ENCODE data around the gene PDIA5.
A peak's percentile ranks its signal among the peaks of the same experiment; 100 is the strongest.
"Not testable (repeated sequence)": the region's sequence is repeated elsewhere in the genome, so short reads cannot be mapped to it uniquely, and the experiment has no call there.

Gene PDIA5

DNA sequence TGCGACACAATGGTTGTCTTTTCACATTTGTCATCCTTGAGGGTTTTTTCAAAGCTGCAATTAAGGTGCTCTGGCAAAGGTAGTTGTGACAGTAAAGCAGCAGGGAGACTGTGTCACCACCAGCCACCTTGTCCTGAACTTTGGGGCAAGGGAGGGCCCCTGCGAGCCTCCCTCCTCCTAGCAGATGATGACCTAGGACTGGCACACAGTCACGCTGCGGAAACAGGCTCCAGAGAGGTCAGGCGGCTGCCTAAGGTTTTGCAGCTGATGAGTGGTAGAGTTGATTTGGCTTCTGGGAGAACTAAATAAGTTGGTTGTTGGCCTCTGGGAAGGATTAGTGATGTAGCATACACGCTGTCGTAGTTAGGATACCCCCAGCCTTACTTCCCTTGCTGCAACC is 62.7 kb downstream of the PDIA5 start:
- Histone ChIP-seq H3K4me3 (no peak overlapping the region), H3K27ac (no peak overlapping the region)

DNA sequence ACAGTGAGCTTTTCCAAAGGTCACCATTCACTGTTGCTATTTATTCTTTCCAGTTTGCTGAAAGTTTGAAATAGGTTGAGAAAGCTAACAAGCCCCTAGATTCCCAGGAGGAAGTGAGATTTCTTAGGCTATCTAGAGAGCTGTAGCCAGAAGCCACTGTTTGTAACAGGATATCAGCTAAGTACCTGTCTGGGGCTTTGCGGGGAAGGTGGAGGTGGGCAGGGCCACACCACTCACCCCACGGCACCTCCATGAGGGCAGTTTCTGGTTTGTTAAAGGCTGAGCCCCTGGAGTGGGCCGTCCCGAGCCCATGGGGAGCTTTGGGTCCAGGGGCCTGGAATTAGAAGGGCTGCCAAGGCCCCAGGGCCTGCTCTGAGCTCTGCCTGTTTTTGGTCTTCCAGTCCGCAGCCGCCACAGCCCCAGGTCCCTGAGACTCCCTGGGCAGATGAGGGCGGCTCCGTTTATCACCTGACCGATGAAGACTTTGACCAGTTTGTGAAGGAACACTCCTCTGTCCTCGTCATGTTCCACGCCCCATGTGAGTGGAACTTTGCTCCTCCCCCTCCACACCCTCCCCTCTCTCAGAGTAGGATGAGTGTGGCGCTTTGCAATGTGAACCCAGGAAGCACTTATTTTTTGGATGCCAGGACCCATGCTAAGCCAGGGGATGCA is 63.4 kb downstream of the PDIA5 start:
- Histone ChIP-seq H3K27ac (no peak overlapping the region), H3K4me3 (no peak overlapping the region)

DNA sequence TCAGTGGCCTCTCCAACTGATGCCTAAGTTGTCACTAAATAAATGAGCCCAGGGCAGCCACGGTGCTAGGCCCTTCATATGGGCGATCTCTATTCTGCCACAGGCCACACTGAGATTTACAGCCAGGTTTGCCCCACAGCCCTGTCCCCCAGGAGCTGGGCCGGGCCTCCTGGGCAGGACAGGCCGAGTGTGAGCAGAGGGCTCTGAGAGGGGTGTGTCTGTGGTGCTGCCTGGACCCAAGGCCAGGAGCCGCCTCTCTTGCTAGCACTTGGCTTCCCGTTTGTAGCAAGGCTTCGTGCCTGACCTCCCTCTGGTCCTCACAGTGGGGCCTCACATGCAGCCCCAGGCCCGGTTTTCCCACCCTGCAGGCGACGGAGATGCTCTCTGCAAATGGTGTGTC is 67.8 kb downstream of the PDIA5 start:
- Histone ChIP-seq H3K4me3 (no peak overlapping the region), H3K27ac (no peak overlapping the region)

DNA sequence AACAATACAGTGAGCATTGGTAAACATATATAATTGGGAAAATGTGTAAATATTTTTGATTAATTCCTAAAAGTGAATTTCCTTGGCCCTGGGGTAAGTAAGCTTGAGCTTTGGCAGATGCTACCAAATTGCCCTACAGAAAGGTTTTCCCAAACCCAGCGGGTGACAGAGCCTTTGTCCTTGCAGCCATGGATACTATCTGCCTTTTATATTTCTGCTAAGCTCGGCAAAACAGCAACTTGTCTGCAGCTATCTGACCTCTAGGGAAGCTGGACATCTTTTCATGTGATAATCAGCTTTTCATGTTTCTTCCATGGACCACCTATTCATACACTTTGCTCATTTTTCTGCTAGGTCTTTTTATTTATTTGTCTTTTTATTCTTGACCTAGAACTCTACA is 70.2 kb downstream of the PDIA5 start:
- no peak overlapping the region for H3K4me3 ChIP-seq

DNA sequence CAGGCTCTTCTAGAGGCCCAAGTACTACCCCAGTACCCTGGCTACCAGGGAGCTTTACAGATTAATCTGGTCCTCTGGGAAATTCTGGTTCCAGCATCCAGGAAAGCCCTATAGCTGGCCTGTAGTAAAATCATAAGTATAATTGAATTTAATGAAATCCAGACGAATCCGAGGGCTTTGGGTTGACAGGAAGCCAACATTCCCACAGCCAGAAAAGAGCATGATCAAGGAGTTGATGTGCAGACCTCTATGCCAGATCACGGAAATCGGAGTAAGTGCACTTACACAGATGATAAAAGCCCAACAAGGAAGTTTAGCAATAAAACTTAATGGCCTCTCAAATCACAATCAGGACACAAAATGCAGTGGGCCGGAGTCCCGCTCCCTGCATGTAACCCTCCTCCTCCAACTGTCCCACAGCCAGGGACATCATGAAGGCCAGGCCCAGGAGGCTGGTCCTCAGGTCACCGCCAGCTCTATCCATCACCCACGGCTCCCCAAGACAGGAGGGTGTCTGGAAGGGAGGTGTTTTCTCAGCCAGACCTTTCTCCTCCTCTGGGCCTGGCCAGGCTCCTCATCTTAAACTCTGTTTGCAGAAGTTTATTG is 72.1 kb downstream of the PDIA5 start:
- Histone ChIP-seq H3K4me3 (no peak overlapping the region), H3K27ac (no peak overlapping the region)

More for the DNA sequence above, 70.2 kb downstream of the PDIA5 start:
- no peak overlapping the region for H3K27ac ChIP-seq

DNA sequence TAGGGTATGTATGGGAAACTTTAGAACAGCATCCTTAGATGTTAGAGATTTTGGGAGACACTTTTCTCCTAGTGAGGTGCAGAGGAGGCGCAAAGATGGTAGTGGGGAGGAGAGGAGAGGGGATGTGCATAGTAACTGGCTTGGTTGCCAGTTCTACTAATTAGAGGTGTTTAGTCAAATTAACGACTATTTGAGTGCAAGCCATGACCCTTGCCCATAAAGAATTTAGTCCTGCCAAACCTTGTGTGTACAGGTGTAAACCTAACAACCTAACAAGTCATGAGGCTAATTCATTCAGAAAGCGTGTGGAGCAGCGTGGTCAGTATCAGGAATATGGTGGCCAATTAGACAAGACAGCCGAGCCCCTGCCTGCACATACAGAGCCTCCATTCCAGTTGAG is 72.7 kb downstream of the PDIA5 start:
- H3K27ac ChIP-seq: no peak overlapping the region
- H3K4me3 ChIP-seq: no peak overlapping the region

DNA sequence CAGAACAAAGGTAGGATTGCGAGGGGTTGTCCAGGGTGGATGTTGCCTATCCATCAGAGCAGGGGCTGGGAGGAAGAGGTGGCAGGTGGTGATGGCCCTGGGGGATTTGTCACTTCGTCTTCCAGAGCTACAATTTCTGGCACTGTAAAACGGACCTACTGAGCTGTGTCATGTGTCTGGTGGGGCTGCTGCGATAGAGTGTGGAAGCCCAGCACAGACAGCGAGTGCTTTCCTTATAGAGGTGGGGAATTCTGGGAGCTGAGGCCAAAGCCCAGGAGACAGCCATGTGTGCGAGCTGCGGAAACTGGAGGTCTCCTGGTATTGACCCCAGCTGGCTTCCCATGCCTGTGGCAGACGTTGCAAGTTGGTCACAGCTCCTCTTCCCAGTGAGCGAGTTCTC is 73.7 kb downstream of the PDIA5 start:
- no peak overlapping the region for H3K27ac ChIP-seq
- H3K4me3 ChIP-seq: no peak overlapping the region

DNA sequence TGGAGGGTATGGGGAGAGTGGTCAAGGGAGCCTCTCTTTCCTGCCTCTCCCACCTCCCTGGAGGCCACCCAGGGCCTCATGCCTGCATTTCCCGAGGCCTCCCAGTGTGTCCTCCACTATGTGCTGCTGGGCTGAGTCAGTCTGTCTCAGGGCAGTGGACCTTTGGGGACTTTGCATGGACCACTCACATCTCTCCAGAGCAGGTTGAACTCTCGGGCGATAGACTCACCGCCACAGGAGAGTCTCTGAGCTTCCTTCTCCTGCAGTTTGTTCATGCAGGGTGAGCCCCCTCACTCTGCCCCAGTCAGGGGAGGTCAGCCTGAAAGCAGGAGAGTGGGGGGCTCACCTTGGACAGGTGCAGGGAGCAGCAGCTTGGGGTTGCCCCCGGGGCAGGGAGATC is 74.5 kb downstream of the PDIA5 start:
- Histone ChIP-seq H3K4me3 (no peak overlapping the region), H3K27ac (no peak overlapping the region)

DNA sequence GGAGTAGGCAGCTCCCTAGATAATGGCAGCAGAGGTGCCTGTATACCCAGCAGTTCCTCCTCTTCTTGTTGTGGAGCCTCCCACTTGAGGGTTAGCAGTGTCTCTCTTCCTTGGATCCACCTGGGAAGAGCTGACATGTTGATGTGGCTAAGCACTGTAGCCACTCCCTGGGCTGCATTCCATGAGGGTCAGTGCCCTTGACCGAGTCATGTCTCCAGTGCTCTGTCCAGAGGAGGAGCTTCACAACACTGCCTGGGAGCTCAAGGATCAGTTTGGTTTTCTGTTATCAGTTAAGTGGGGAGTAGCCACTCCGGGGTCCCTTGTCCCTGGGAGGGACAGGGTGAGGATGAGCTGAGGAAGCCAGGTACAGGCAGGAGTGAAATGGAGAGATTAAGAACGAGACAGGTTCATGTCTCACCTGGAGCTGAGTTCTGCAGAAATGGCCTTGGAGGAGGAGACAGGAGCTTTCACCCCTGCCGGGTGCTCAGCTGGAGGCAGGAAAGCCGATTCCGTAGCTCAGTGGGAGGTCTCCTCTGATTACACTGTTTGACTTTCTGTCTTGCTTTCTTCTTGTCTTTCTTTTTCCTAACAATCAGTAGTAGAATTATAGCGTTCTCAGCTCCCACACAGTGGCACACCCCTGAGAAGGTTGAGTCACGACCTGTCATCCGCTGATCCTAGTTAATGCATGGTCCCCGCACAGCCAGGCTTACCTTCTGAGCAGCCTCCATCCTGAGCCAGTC is 77.0 kb downstream of the PDIA5 start:
- H3K27ac ChIP-seq: no peak overlapping the region
- no peak overlapping the region for H3K4me3 ChIP-seq

DNA sequence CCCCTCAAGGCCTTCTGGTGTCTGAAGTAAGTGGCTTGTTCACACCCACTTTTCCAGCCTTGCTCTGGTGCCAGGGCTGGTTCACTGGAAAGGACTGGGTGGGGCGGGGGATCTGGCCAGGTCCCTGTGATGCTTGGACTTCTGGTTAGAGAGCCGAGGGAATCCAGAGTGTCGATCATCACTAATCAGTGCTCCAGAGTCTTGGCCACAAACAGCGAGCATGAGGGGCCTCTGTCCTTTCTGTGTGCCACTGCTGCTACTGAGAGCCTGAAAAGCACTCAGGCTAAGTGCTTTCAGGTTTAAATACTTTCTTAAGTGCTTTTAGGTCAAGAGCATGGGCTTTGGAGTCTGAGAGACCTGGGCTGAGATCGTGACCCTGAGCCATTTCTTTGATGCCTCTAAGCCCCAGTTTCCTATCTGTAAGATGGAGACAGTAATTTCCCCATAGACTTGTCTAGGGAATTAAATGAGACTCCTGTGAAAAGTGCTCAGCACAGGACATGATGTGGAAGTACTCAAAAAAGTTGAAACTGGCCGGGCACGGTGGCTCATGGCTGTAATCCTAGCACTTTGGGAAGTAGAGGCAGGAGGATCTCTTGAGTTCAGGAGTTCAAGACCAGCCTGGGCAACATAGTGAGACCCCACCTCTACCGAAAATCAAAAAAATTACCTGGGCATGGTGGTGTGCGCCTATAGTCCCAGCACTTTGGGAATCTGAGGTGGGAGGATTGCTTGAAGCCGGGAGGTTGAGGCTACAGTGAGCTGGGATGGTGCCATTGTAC is 81.1 kb downstream of the PDIA5 start:
- Histone ChIP-seq H3K4me3 (no peak overlapping the region), H3K27ac (no peak overlapping the region)

DNA sequence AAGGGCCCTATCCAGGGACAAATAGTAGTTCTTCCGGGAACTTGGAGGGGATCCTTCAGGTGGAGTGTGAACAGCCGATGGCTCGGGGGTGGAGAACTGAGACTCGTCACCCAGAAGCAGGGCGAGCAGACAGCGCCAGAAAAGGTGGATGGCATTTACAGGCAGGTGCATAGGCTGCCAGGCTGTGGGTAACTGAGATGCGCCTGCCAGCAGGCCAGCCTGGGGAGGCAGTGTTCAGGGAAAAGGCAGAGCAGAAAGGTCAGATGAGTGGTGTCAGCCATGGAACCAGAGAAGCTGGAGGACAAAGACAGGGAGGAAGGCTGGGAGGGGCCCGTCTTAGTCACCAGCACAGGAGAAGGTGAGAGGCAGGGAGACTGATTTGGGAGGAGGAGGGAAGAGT is 81.9 kb downstream of the PDIA5 start:
- H3K27ac ChIP-seq: no peak overlapping the region
- H3K4me3 ChIP-seq: no peak overlapping the region

DNA sequence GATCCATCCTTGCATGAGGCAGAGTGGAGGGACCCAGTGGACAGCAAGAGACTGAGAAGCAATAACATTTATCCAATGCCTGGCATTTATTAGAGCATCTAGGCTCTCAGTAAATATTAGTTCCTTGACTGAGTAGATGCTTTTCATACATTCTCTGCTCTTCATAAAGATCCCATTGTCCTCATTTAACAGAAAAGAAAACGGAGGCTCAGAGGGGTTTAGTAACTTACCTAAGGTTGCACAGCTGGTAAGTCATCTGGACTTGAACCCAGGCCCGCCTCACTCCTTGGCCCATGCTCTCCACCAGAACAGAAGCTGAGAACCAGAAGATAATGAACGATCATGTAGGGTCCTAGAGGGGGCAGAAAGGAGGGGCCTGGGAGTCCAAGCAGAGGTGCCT is 82.7 kb downstream of the PDIA5 start:
- Histone ChIP-seq H3K27ac (no peak overlapping the region), H3K4me3 (no peak overlapping the region)

DNA sequence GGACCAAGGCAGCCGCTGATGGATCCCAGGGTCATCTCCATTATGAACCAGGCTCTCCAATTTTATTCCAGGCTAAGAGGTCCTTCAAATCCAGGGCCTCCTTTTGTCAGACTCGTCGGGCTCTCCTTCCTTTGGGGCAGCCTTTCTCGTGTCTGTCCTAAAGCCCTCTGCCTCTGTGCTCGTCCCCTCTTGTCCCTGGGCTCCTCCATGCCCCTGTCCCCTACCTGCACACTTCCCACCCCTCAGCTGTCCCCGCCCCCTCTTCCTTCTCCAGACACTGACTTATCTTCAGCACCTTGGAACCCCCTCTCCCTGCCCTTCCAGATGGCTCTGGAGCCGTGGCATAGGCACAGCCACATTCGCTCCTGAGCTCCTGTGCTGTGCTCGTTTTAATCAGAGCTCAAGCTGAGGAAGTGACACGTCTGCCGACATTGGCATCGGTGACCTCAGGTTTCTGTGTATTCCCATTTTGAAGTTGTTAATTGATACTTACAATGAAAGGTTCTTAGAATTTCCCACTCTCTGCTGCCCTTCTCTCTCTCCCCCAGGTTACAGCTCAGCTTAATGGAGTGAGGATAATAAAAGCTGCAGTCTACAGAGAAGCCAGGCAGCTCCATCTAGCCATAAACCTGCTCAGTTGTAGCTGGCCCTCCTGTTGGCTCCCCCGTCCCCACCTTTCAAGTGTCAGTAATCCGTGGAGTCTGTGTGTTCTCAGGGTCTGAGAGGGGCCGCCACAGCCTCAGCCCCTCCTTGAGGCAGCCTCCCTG is 83.8 kb downstream of the PDIA5 start:
- no peak overlapping the region for H3K27ac ChIP-seq
- H3K4me3 ChIP-seq: no peak overlapping the region

DNA sequence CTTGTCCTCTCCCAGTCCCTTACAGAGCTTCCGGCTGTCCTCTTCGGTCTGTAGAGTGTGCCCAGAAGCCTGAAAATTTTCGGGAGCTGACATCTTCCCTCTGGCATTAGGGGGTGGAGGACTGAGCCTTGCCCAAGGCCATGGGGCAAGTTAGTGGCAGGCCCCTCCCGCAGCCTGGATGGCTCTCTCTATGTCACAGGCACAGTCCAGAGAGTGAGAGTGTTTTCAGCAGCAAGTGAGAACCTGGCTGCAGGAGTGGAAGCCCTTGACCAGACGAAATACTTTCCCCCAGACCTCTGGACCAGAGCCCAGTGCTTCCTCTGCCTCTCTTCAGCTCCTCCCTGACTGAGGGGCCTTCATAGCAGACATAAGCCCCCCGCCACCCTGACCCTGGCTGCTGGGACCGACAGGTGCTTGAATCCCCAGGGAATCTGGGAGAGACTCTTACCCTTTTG is 84.5 kb downstream of the PDIA5 start:
- Histone ChIP-seq H3K27ac (no peak overlapping the region), H3K4me3 (no peak overlapping the region)

DNA sequence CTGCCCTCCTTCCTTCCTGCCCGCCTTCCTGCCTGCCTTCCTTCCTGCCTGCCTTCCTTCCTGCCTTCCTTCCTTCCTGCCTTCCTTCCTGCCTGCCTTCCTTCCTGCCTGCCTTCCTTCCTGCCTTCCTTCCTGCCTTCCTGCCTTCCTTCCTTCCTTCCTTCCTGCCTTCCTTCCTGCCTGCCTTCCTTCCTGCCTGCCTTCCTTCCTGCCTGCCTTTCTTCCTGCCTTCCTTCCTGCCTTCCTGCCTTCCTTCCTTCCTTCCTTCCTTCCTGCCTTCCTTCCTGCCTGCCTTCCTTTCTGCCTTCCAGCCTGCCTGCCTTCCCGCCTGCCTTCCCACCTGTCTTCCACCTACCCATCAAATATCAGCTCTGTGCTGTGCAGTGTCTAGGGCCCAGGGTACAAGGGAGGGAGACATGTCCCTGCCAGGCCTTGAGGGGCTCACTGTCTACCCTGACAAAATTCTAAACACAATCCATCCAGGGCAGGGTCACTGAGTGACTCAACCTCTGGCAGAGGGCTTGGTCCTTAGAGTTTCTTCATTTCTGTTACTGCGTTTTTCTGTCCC is 85.1 kb downstream of the PDIA5 start:
- H3K4me3 ChIP-seq: not testable (repeated sequence)

DNA sequence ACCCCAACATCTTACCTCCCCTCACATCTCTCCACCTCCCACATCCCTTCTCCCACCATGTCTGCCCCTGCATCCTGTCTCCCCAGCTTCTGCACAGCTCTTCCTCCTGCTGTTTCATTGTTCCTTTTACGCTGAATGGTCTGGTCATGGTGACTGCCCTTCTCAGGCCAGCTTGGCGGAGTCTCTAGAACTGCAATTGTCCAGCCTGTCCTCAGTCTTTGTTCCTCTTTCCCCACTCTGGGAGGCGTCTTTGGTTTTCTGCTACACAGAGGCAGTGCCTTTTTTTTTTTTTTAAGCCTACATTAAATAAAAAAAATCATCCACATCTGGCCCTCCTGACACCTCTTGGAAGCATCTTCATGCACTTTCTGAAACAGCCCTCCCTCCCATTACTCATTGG is 85.9 kb downstream of the PDIA5 start:
- peak overlapping the region in 1 of 21 experiments; percentile 25 for H3K27ac ChIP-seq
- H3K4me3 ChIP-seq: no peak overlapping the region

More for the DNA sequence above, 85.1 kb downstream of the PDIA5 start:
- peak overlapping the region in 1 of 21 experiments; percentile 25 for H3K27ac ChIP-seq

DNA sequence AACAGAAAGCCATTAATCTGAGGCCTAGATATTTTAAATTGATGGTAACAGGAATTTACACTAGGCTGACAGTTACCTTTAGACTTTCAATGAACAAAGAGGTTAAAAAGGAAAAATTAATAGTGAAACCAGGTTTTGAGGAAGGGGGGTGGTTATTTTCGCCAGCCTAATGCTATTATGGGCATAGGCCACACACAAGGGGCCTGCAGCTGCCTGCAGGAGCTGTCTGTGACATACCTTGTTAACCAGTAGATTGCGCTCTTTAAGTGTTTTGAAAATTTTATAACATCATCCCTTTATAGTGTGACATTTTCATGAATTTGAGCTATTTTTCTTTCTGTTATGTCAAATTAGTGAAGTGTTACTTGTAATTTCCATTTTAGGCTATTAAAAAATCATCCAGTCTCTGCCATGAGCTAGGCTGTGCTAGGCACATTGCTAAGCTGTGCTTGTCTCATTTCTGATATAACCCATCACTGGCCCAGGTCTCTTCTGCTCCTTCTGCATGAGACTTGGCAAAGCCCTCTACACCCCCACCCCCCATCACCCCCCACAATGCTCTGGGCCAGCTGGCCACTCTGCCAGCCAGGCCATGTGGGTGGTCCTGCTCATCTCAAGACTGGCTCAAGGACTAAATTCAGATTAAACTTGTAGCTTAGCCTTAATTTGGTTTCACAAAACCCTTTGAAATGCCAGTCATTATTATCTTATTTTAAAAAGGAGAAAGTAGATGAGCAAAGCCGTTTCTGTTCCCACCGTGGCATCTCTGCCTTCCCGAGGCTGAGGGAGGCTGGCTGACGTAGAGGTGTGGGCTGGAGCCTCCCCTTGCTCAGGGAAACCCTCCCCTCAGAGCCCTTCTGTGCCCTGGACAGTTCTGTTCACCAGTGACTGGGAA is 86.5 kb downstream of the PDIA5 start:
- no peak overlapping the region for H3K4me3 ChIP-seq

More for the DNA sequence above, 86.5 kb downstream of the PDIA5 start:
- peak overlapping the region in 3 of 21 experiments; percentile 14 to 55 (median 44) for H3K27ac ChIP-seq

Measured in skin epidermis (tissue), 12 donors.